ENCODE measurements around the gene CUTA. TPM values are rescaled to one million over a fixed set of nuclear protein-coding genes. Genes with fewer than 3 reads are reported as not detected.
A peak's percentile ranks its signal among the peaks of the same experiment; 100 is the strongest.

Gene CUTA
- total RNA-seq, 1 experiment from 2014 or later = 186 TPM

DNA sequence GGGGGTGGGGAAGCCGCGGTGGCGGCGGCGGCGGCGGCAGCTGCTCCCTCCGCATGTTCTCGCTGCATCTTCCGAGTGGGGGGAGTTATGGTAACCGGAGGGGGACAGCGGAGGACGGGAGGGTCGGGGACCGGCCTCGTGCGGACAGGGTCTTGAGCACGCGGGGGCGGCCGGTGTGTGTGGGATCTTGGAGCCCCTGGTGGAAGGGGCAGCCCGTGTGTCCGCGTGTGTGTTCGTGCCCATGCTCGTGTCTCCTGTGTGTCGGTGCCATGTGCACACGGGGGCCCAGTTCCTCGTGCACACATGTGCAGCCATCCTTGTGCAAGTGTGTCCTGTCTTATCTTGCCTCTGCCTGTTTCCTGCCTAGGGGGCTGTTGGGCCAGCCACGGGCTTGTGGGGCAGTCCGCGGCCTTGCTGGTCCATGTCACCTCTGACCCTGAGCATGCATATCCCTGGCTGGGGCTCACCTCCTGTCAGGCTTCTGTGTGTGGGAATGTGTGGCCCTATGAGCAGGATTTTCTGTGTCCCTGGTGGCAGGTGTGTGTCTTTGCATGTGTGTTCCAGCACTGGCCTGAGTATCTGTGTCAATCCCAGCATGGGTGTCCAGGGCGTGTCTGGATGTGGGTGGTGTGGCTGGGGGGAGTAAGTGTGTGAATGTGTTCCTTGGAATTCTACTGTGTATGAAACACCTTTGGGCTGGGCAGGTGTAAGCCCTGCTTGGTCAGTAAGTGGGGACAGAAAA, 10.5 kb upstream of the CUTA start:
- intact Hi-C loops (cut with micrococcal nuclease) = loop anchor here (5.0 kb wide), 1 partner anchor 131 kb away; the partner anchor contains the start of gene RGL2
- Histone ChIP-seq H3K9me2 (ENCODE audit: insufficient read depth) (no peaks in the 10 kb centered on the region), H3K27me3 (ENCODE audit: insufficient read depth, low read length) (no peaks in the 10 kb centered on the region), H3K36me3 (ENCODE audit: control insufficient read depth in 1 of 2, insufficient read depth in 2 of 2, low read length in 2 of 2) (no peaks in the 10 kb centered on the region), H4K20me1 (ENCODE audit: insufficient read depth) (no peaks in the 10 kb centered on the region), H3K9ac (ENCODE audit: low read length) (peak overlapping the region; percentile 42), H3K4me3 (replicated peaks in 1 of 2; ENCODE audit: low read depth in 1 of 2, low read length in 2 of 2) (peak overlapping the region; percentile 30 to 47), H2AFZ (ENCODE audit: low read depth, low read length, poor library complexity, severe bottlenecking) (no peak overlapping the region), H3K4me2 (ENCODE audit: low read length) (peak overlapping the region; percentile 75), H3K79me2 (ENCODE audit: insufficient read depth, low read length) (no peaks in the 10 kb centered on the region), H3K9me3 (ENCODE audit: control insufficient read depth in 1 of 2, insufficient read depth in 1 of 2, low read depth in 1 of 2, low read length in 2 of 2) (no peaks in the 10 kb centered on the region), H3K27ac (ENCODE audit: low read depth, low read length) (peak overlapping the region; percentile 36; the same call in 1 of the 2 replicates), H3K4me1 (ENCODE audit: control insufficient read depth in 1 of 2, insufficient read depth in 2 of 2, low read length in 2 of 2) (peaks cover 31 to 81% of the 10 kb centered on the region in 2 experiments)
- RAD21 ChIA-PET (ENCODE audit: low non-redundant PET in 1 of 2, low total read pairs in 2 of 2, uncharacterized antibody in 2 of 2, unreplicated experiment in 2 of 2) = no interaction called here
- TF ChIP-seq JUND (IDR thresholded peaks at IDR 0.05) = no peak
- TF ChIP-seq, protein P1, sequence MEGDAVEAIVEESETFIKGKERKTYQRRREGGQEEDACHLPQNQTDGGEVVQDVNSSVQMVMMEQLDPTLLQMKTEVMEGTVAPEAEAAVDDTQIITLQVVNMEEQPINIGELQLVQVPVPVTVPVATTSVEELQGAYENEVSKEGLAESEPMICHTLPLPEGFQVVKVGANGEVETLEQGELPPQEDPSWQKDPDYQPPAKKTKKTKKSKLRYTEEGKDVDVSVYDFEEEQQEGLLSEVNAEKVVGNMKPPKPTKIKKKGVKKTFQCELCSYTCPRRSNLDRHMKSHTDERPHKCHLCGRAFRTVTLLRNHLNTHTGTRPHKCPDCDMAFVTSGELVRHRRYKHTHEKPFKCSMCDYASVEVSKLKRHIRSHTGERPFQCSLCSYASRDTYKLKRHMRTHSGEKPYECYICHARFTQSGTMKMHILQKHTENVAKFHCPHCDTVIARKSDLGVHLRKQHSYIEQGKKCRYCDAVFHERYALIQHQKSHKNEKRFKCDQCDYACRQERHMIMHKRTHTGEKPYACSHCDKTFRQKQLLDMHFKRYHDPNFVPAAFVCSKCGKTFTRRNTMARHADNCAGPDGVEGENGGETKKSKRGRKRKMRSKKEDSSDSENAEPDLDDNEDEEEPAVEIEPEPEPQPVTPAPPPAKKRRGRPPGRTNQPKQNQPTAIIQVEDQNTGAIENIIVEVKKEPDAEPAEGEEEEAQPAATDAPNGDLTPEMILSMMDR (IDR thresholded peaks at IDR 0.05 in 2 of 3, conservative IDR thresholded peaks at IDR 0.05 in 1 of 3; ENCODE audit: borderline replicate concordance in 1 of 3, insufficient read depth in 1 of 3, low read depth in 2 of 3, low read length in 2 of 3) = peak in 2 of 3 experiments; percentile 33 to 55; a peak in 3 of 6 replicates
- no TSS peak for BruUV-seq (replicated peaks)
- POLR2A ChIA-PET = interaction anchor here (0.8 kb wide), 1 partner anchor 10 kb away, joined by 3 read pairs; the partner anchor contains the start of gene CUTA
- peak; percentile 20; the same call in 1 of the 2 replicates for ATAC-seq
- no peak for DNase-seq (ENCODE audit: low read depth, low spot score)
- CTCF ChIA-PET = interaction anchor here (1.0 kb wide), 1 partner anchor 26 kb away, joined by 3 read pairs; the partner anchor contains the start of gene ZBTB9

DNA sequence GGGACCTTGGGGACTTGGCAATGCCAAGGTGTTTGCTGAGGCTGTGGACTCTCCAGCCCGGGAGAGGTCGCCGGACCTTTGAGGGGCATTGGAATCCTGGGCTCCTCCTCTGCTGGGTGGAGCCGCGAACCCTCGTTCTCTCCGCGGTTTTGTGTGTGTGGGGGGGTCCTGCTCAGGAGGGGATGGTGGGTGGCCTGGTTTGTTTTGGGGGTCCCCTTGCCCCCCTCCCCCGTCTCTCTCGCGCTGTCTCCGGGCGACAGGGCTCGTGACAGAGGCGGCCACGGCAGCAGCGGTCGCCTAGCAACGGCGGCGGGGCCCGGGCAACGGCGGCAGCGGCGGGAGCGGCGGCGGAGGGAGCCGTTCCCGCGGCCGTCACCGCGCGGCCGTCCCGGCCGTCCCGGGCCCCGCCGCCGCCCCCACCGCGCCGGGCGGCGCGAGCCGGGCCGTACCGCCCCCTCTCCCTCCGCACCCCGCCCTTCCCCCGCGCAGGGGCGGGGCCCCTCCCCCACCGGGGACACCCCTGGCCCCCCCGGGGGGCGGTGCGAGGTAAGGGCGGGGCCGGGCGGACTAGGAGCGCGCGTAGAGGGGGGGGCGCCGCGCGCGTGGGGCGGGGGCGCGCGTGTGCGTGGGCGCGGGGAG, 9.8 kb upstream of the CUTA start:
- no peaks in the 10 kb centered on the region for H3K9me2 ChIP-seq (ENCODE audit: insufficient read depth)
- no peak overlapping the region for H2AFZ ChIP-seq (ENCODE audit: low read depth, low read length, poor library complexity, severe bottlenecking)
- H3K79me2 ChIP-seq (ENCODE audit: insufficient read depth, low read length) = no peaks in the 10 kb centered on the region
- H3K36me3 ChIP-seq (ENCODE audit: control insufficient read depth in 1 of 2, insufficient read depth in 2 of 2, low read length in 2 of 2) = no peaks in the 10 kb centered on the region
- H3K9me3 ChIP-seq (ENCODE audit: control insufficient read depth in 1 of 2, insufficient read depth in 1 of 2, low read depth in 1 of 2, low read length in 2 of 2) = no peaks in the 10 kb centered on the region
- DNase-seq (ENCODE audit: low read depth, low spot score) (no peak), ATAC-seq (peak; percentile 30; the same call in 1 of the 2 replicates)
- CTCF ChIA-PET = no interaction called here
- no TSS peak for BruUV-seq (replicated peaks)
- peak overlapping the region; percentile 90 for H3K4me2 ChIP-seq (ENCODE audit: low read length)
- H3K27me3 ChIP-seq (ENCODE audit: insufficient read depth, low read length) = no peaks in the 10 kb centered on the region
- peaks cover 30 to 74% of the 10 kb centered on the region in 2 experiments for H3K4me1 ChIP-seq (ENCODE audit: control insufficient read depth in 1 of 2, insufficient read depth in 2 of 2, low read length in 2 of 2)
- peak overlapping the region; percentile 52 to 61 for H3K4me3 ChIP-seq (replicated peaks in 1 of 2; ENCODE audit: low read depth in 1 of 2, low read length in 2 of 2)
- POLR2A ChIA-PET = no interaction called here
- H3K9ac ChIP-seq (ENCODE audit: low read length) = peak overlapping the region; percentile 60
- intact Hi-C loops (cut with micrococcal nuclease) = loop anchor here (5.0 kb wide), 1 partner anchor 130 kb away; the partner anchor contains the start of gene RGL2
- no peaks in the 10 kb centered on the region for H4K20me1 ChIP-seq (ENCODE audit: insufficient read depth)
- RAD21 ChIA-PET (ENCODE audit: low non-redundant PET in 1 of 2, low total read pairs in 2 of 2, uncharacterized antibody in 2 of 2, unreplicated experiment in 2 of 2) = no interaction called here
- H3K27ac ChIP-seq (ENCODE audit: low read depth, low read length) = peak overlapping the region; percentile 46; the same call in 1 of the 2 replicates
- TF ChIP-seq YY1 (IDR thresholded peaks at IDR 0.05; ENCODE audit: extremely low read depth, insufficient replicate concordance, low read depth, low read length) (no peak), JUND (IDR thresholded peaks at IDR 0.05) (no peak), TCF7L2 (IDR thresholded peaks at IDR 0.05; ENCODE audit: borderline replicate concordance, extremely low read depth, insufficient read depth, insufficient read length) (no peak), ELF1 (IDR thresholded peaks at IDR 0.05; ENCODE audit: borderline replicate concordance, low read depth) (no peak), CEBPB (IDR thresholded peaks at IDR 0.05; ENCODE audit: low read depth) (no peak), FOSL1 (IDR thresholded peaks at IDR 0.05; ENCODE audit: low read depth) (no peak), EZH2 (IDR thresholded peaks at IDR 0.05) (no peak), ZNF274 (IDR thresholded peaks at IDR 0.05; ENCODE audit: low read depth, low read length) (no peak), ZFX (IDR thresholded peaks at IDR 0.05) (no peak), POLR2AphosphoS5 (IDR thresholded peaks at IDR 0.05; ENCODE audit: low read depth, low read length) (no peak)
- TF ChIP-seq, protein P2, sequence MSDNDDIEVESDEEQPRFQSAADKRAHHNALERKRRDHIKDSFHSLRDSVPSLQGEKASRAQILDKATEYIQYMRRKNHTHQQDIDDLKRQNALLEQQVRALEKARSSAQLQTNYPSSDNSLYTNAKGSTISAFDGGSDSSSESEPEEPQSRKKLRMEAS (IDR thresholded peaks at IDR 0.05) = no peak
- TF ChIP-seq, protein P3, sequence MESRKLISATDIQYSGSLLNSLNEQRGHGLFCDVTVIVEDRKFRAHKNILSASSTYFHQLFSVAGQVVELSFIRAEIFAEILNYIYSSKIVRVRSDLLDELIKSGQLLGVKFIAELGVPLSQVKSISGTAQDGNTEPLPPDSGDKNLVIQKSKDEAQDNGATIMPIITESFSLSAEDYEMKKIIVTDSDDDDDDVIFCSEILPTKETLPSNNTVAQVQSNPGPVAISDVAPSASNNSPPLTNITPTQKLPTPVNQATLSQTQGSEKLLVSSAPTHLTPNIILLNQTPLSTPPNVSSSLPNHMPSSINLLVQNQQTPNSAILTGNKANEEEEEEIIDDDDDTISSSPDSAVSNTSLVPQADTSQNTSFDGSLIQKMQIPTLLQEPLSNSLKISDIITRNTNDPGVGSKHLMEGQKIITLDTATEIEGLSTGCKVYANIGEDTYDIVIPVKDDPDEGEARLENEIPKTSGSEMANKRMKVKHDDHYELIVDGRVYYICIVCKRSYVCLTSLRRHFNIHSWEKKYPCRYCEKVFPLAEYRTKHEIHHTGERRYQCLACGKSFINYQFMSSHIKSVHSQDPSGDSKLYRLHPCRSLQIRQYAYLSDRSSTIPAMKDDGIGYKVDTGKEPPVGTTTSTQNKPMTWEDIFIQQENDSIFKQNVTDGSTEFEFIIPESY (IDR thresholded peaks at IDR 0.05; ENCODE audit: extremely low read depth, insufficient replicate concordance, low read length) = no peak
